OCI-LY7 (cell line): Measurements from ENCODE around the gene PLXNB1. TPM values are rescaled to one million over a fixed set of nuclear protein-coding genes. Genes with fewer than 3 reads are reported as not detected.

ENCODE experiments used
- Bru-seq: library from RNA; stranded (reverse); fragments of 400-500 nt; gene quantifications from one replicate; lab custom pipeline; 2021; lab: Mats Ljungman, UMichigan
- BruChase-seq, 2 experiments: library from RNA; stranded (reverse); fragments of 400-500 nt; gene quantifications; one replicate each; lab custom pipeline; 2021; lab: Mats Ljungman, UMichigan
- BruUV-seq: library from RNA; stranded (reverse); fragments of 400-500 nt; replicated peaks from 2 replicates; lab custom pipeline; 2021; lab: Mats Ljungman, UMichigan
- CTCF ChIA-PET: fragments of 300-600 bp; sonication (Branson Sonifier 250); formaldehyde crosslinking; loops from one replicate; lab custom pipeline; 2022; ENCODE audit warnings: antibody characterized with exemption; ENCODE audit not compliant: unreplicated experiment; lab: Charles Lee
- POLR2A ChIA-PET: fragments of 300-600 bp; sonication (Branson Sonifier 250); formaldehyde crosslinking; loops from one replicate; lab custom pipeline; 2022; ENCODE audit warnings: antibody characterized with exemption; lab: Charles Lee
- DNase-seq: peaks from one replicate; pipeline ENCODE4 v3.0.0-alpha.2; 2015; ENCODE audit warnings: low spot score
- H2AFZ ChIP-seq: fragments of 200-600 bp; sonication (generic), shearing (Covaris generic); 2 replicates; pipeline ENCODE4 v1.6.1; 2014; ENCODE audit warnings: mild to moderate bottlenecking, antibody characterized with exemption, low read length, moderate library complexity
- H3K27ac ChIP-seq: fragments of 200-600 bp; sonication (generic); 2 replicates; pipeline ENCODE4 v1.5.1; 2014; ENCODE audit warnings: mixed run types, low read depth, mild to moderate bottlenecking, moderate library complexity, low read length, inconsistent platforms; ENCODE audit not compliant: poor library complexity, severe bottlenecking
- H3K36me3 ChIP-seq: fragments of 200-600 bp; sonication (generic); 2 replicates; pipeline ENCODE4 v1.6.1; 2014; ENCODE audit warnings: mild to moderate bottlenecking, antibody characterized with exemption, low read length, moderate library complexity, mixed read lengths; ENCODE audit not compliant: insufficient read depth
- H3K4me1 ChIP-seq: fragments of 200-600 bp; sonication (generic); 2 replicates; pipeline ENCODE4 v1.5.1; 2014; ENCODE audit warnings: mild to moderate bottlenecking, low read length; ENCODE audit not compliant: insufficient read depth, poor library complexity, severe bottlenecking
- H3K4me2 ChIP-seq: fragments of 200-600 bp; sonication (generic); 2 replicates; pipeline ENCODE4 v1.6.1; 2014; ENCODE audit warnings: mild to moderate bottlenecking, low read length
- H3K4me3 ChIP-seq: fragments of 200-600 bp; sonication (generic); 2 replicates; pipeline ENCODE4 v1.5.1; 2014; ENCODE audit warnings: mild to moderate bottlenecking, low read depth, low read length; ENCODE audit not compliant: poor library complexity, severe bottlenecking
- H3K79me2 ChIP-seq: fragments of 200-600 bp; sonication (generic); 2 replicates; pipeline ENCODE4 v1.6.1; 2016; ENCODE audit warnings: low read depth, mild to moderate bottlenecking, low read length, moderate library complexity, mixed read lengths; ENCODE audit not compliant: insufficient read depth
- H3K9me2 ChIP-seq: fragments of 200-600 bp; sonication (generic); 2 replicates; pipeline ENCODE4 v1.6.1; 2016; ENCODE audit warnings: mild to moderate bottlenecking, low read length, mixed read lengths; ENCODE audit not compliant: insufficient read depth
- H3K9me3 ChIP-seq: fragments of 200-600 bp; sonication (generic); 2 replicates; pipeline ENCODE4 v1.6.1; 2014; ENCODE audit warnings: mild to moderate bottlenecking, mixed run types, low read length, mixed read lengths
- H4K20me1 ChIP-seq: fragments of 200-600 bp; sonication (generic); 2 replicates; pipeline ENCODE4 v1.6.1; 2014; ENCODE audit warnings: mild to moderate bottlenecking, antibody characterized with exemption, low read length, moderate library complexity, mixed read lengths; ENCODE audit not compliant: insufficient read depth
- EZH2phosphoT487 ChIP-seq: fragments of 200-600 bp; sonication (generic); IDR thresholded peaks from 2 replicates; pipeline ENCODE4 v1.6.1; 2018; ENCODE audit warnings: low read depth, borderline replicate concordance, mild to moderate bottlenecking, mixed run types, antibody characterized with exemption, low read length, moderate library complexity, mixed read lengths
- intact Hi-C: fragments of 100-400 bp; cut with micrococcal nuclease; formaldehyde crosslinking; loops from one replicate; pipeline ENCODE4 v1.10.0; 2022; ENCODE audit not compliant: unreplicated experiment
- long read RNA-seq: library from polyadenylated mRNA; stranded (forward); transcript quantifications from one replicate; pipeline ENCODE4 v2.0.0, GENCODE V29; 2022
- total RNA-seq, 2 experiments: library from RNA; depleted of rRNA in 1 of 2; stranded (reverse); fragments of >200 nt in 1 of 2; shearing (Covaris generic) in 1 of 2; gene quantifications; 2 replicates each; pipeline ENCODE4 v1.2.3, GENCODE V29; 2014 to 2022
- TF ChIP-seq, protein P1 (sequence below): fragments of 200-600 bp; sonication (generic); conservative IDR thresholded peaks from 2 replicates; pipeline ENCODE4 v1.5.1; 2014; ENCODE audit warnings: mild to moderate bottlenecking, antibody characterized with exemption, low read length, moderate library complexity, mixed read lengths

PLXNB1 gene, protein sequence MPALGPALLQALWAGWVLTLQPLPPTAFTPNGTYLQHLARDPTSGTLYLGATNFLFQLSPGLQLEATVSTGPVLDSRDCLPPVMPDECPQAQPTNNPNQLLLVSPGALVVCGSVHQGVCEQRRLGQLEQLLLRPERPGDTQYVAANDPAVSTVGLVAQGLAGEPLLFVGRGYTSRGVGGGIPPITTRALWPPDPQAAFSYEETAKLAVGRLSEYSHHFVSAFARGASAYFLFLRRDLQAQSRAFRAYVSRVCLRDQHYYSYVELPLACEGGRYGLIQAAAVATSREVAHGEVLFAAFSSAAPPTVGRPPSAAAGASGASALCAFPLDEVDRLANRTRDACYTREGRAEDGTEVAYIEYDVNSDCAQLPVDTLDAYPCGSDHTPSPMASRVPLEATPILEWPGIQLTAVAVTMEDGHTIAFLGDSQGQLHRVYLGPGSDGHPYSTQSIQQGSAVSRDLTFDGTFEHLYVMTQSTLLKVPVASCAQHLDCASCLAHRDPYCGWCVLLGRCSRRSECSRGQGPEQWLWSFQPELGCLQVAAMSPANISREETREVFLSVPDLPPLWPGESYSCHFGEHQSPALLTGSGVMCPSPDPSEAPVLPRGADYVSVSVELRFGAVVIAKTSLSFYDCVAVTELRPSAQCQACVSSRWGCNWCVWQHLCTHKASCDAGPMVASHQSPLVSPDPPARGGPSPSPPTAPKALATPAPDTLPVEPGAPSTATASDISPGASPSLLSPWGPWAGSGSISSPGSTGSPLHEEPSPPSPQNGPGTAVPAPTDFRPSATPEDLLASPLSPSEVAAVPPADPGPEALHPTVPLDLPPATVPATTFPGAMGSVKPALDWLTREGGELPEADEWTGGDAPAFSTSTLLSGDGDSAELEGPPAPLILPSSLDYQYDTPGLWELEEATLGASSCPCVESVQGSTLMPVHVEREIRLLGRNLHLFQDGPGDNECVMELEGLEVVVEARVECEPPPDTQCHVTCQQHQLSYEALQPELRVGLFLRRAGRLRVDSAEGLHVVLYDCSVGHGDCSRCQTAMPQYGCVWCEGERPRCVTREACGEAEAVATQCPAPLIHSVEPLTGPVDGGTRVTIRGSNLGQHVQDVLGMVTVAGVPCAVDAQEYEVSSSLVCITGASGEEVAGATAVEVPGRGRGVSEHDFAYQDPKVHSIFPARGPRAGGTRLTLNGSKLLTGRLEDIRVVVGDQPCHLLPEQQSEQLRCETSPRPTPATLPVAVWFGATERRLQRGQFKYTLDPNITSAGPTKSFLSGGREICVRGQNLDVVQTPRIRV (N-terminal part only)
- total RNA-seq (2014; rRNA removed; shearing (Covaris generic)): 4.4 and 14.9 TPM in 2 replicates
- total RNA-seq (2022): 6.4 and 7.7 TPM in 2 replicates
- Bru-seq, nascent RNA: percentile 28 among the genes with signal in this experiment
- BruChase-seq, experiment 1, labeled RNA remaining after a 6-hour chase: percentile 33 among the genes with signal in this experiment
- percentile 31 among the genes with signal in this experiment for BruChase-seq, experiment 2, labeled RNA remaining after a 2-hour chase
- long read RNA-seq, partial matches to known transcripts: 2 of 5 reads
- long read RNA-seq, other reads (novel, unspliced or antisense): 3 of 5 reads

DNA sequence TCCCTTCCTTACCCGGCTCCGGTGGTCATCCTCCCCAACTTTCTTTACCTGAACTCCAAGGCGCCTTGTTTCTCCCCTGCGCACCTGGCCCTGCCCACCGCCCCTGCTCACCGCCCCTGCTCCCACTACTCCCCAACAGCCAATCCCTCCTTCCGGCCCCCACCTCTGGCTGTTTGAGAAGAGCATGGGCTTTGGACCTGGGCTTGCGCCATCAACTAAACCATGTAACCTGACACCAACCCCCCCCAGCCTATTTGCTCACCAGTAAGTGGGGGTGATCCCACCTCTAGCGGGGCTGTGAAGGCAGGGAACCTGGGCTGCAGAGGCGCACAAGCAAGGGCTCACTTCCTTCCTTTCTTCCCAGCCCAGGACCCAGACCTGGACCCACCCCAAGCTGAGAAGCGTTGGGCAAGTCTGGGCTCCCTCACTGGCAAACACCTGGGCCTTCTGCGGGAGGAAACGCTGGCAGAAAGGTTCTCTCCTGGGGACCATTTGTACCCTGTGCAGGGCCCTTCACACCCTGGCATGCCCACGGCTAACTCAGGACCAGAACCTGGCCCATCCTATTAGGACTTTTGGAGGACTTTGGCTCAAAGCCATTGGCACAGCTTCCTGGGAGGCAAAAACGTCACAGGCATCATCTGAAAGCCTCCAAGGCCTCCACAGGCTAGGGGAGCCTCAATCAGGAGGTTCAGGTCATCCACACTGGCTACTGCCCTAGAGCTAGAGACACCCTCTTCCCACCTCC lies at the start of gene PLXNB1:
Gene PLXNB1, minus strand, starts transcription at position 127 of the 748 bp plus-strand sequence. CDS start 5,475 bp downstream, outside the sequence.
- H3K4me1 ChIP-seq: peaks cover 13% of the 10 kb centered on the region
- no peaks in the 10 kb centered on the region for H3K79me2 ChIP-seq
- no peaks in the 10 kb centered on the region for H4K20me1 ChIP-seq
- H3K36me3 ChIP-seq: peaks cover 38% of the 10 kb centered on the region; the same call in 1 of the 2 replicates
- peak within 1 kb of the TSS; percentile 63 for H2AFZ ChIP-seq
- H3K27ac ChIP-seq: no peak within 1 kb of the TSS
- no TSS peak for BruUV-seq
- intact Hi-C loops: loop anchor here (10.0 kb wide), 1 partner anchor 125 kb away; the partner anchor contains the start of gene NME6
- H3K9me3 ChIP-seq: no peaks in the 10 kb centered on the region
- no peaks in the 10 kb centered on the region for H3K9me2 ChIP-seq
- peak; percentile 53 for DNase-seq
- CTCF ChIA-PET: no interaction called here
- POLR2A ChIA-PET: interaction anchor here (0.5 to 0.6 kb wide), 3 partner anchors 64 to 509 kb away, joined by 3 to 4 read pairs (median 4); no protein-coding TSS in a partner anchor
- H3K4me3 ChIP-seq: peak within 1 kb of the TSS; percentile 74
- TF ChIP-seq, protein P1, sequence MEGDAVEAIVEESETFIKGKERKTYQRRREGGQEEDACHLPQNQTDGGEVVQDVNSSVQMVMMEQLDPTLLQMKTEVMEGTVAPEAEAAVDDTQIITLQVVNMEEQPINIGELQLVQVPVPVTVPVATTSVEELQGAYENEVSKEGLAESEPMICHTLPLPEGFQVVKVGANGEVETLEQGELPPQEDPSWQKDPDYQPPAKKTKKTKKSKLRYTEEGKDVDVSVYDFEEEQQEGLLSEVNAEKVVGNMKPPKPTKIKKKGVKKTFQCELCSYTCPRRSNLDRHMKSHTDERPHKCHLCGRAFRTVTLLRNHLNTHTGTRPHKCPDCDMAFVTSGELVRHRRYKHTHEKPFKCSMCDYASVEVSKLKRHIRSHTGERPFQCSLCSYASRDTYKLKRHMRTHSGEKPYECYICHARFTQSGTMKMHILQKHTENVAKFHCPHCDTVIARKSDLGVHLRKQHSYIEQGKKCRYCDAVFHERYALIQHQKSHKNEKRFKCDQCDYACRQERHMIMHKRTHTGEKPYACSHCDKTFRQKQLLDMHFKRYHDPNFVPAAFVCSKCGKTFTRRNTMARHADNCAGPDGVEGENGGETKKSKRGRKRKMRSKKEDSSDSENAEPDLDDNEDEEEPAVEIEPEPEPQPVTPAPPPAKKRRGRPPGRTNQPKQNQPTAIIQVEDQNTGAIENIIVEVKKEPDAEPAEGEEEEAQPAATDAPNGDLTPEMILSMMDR: no peak
- TF ChIP-seq EZH2phosphoT487: no peak
- H3K4me2 ChIP-seq: peak within 1 kb of the TSS; percentile 91

DNA sequence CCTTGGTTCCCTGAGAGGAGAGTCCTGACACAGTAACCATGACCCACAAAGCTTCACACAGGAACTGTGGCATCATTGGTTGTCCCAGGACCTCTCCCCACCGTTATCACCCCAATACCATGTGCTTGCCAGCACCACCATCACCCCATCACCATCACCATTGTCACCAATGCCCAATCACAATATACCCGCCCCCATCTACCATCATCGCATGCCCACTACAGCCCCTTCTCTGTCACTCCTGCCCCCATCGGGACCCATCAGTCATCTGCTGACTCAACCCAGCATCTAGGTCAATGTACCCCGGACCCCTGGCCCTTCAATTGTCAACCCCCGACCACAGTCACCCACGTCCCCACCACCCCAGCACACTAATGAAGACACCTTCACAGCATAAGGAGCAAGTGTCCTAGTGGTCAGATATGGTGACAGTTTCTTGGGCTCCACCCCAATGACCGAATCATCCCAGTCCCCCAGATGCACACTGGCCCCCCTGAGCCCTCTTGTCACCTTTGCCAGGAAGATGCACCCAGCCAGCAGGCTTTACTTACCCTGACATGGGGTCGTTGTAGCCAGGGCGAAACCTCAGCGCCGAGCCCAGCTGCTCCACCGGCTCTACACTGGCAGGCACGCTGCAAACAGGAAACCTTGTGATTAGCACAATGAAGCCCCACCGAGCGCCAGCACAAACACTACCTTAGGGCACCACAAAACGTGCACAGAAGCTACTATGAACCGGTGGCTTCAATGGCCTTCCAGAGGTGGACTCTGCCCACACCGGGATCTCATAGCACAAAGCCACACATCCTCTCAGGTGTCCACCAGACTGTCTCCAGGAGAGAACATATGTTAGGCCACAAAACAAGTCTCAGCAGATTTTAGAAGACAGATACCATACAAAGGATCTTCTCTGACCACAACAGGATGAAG lies 49.0 kb upstream of the PLXNB1 start:
- Histone ChIP-seq H3K27ac (peak overlapping the region; percentile 42), H3K9me2 (no peaks in the 10 kb centered on the region), H2AFZ (peak overlapping the region; percentile 98), H3K4me1 (peaks cover 15% of the 10 kb centered on the region), H3K79me2 (no peaks in the 10 kb centered on the region), H3K36me3 (no peaks in the 10 kb centered on the region), H4K20me1 (no peaks in the 10 kb centered on the region), H3K9me3 (no peaks in the 10 kb centered on the region), H3K4me3 (peak overlapping the region; percentile 22), H3K4me2 (peak overlapping the region; percentile 40)
- no TSS peak for BruUV-seq
- ChIA-PET CTCF (no interaction called here), POLR2A (interaction anchor here (0.6 kb wide), 1 partner anchor 67 kb away, joined by 3 read pairs; no protein-coding TSS in a partner anchor)
- peak; percentile 50 for DNase-seq
- TF ChIP-seq, protein P1: no peak
- no peak for TF ChIP-seq EZH2phosphoT487
- intact Hi-C loops: no loop called here
